Stimulated activated CD8-positive, alpha-beta memory T cell treated with anti-CD3 and anti-CD28 coated beads, Interleukin-2, amount 100 ng/mL, for 1 hour (primary cell): Measurements from ENCODE around the gene TPD52L2.
A peak's percentile ranks its signal among the peaks of the same experiment; 100 is the strongest.

Source experiments
- DNase-seq, 2 donors: peaks; one replicate each; pipeline ENCODE4 v3.0.0-alpha.2; 2020; ENCODE audit warnings: low read depth in 2 of 2

The TPD52L2 gene

GRCh38 chr20:63864978-63865640, at the start of gene TPD52L2:
TPD52L2 (plus strand) TSS chr20:63865270; CDS start chr20:63865366, 96 bp downstream.
- DNase-seq: peak; percentile 93 to 96

GRCh38 chr20:63815615-63816253, 49.3 kb upstream of the TPD52L2 start:
- no peak for DNase-seq

GRCh38 chr20:63819224-63819921, 45.7 kb upstream of the TPD52L2 start:
- no peak for DNase-seq

- no peak for DNase-seq
Observed at GRCh38 chr20:63821811-63822210, 43.3 kb upstream of the TPD52L2 start.

GRCh38 chr20:63822276-63822696, 42.8 kb upstream of the TPD52L2 start:
- no peak for DNase-seq

GRCh38 chr20:63823691-63824311, 41.3 kb upstream of the TPD52L2 start:
- DNase-seq: no peak

GRCh38 chr20:63825331-63826118, 39.5 kb upstream of the TPD52L2 start:
- DNase-seq: no peak

GRCh38 chr20:63826753-63827152, 38.3 kb upstream of the TPD52L2 start:
- no peak for DNase-seq

- no peak for DNase-seq
Observed at GRCh38 chr20:63828124-63828523, 36.9 kb upstream of the TPD52L2 start.

GRCh38 chr20:63828545-63828944, 36.5 kb upstream of the TPD52L2 start:
- DNase-seq: no peak

- no peak for DNase-seq
Observed at GRCh38 chr20:63828951-63829350, 36.1 kb upstream of the TPD52L2 start.

GRCh38 chr20:63829603-63829944, 35.5 kb upstream of the TPD52L2 start:
- DNase-seq: no peak

GRCh38 chr20:63829945-63830835, 34.9 kb upstream of the TPD52L2 start:
- DNase-seq: no peak

- DNase-seq: no peak
Observed at GRCh38 chr20:63830841-63831588, 34.1 kb upstream of the TPD52L2 start, which contains the start of gene ZBTB46. ZBTB46 (minus strand) TSS chr20:63831264; CDS start chr20:63790757, 40,507 bp downstream.

GRCh38 chr20:63831646-63831992, 33.5 kb upstream of the TPD52L2 start:
- no peak for DNase-seq

GRCh38 chr20:63831993-63832686, 32.9 kb upstream of the TPD52L2 start:
- DNase-seq: no peak

GRCh38 chr20:63833776-63834490, 31.1 kb upstream of the TPD52L2 start:
- DNase-seq: no peak

GRCh38 chr20:63834491-63834880, 30.6 kb upstream of the TPD52L2 start:
- no peak for DNase-seq
